ENCODE measurements around the gene KCNMA1.

KCNMA1 gene

DNA sequence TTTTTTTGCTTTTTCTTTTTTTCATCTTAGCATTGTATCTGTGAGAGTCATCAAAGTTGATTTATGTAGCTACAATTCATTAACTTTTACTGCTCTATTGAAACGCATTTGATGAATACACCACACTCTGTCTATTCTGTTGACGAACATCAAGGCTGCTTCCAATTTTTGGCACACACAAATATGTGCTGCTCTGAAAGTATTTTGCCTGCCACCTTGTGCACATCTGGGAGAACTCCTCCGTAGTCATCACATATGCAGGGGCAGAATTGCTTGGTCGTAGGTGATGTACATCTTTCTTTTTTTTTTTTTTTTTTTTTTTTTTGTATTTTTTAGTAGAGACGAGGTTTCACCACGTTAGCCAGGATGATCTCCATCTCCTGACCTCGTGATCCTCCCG, 796.8 kb downstream of the KCNMA1 start:
- DNase-seq = no peak

DNA sequence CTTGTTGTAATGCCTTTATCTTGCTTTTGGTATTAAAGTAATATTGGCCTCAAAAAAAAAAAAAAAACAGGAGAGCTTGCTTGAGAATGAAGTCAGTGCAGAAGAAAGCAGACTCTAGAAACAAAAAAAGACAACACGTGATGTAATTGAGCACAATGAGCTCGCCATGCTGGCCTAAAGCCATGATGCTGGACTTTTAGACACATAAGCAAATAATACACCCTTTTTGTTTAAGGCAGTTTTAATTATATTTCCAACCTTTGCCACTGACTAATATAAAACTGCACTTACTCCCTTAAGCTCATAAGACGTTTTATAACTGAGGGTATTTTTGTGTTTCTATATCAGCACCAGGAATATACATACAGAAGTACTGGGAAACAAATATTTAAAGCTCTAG, 798.3 kb downstream of the KCNMA1 start:
- DNase-seq = no peak

DNA sequence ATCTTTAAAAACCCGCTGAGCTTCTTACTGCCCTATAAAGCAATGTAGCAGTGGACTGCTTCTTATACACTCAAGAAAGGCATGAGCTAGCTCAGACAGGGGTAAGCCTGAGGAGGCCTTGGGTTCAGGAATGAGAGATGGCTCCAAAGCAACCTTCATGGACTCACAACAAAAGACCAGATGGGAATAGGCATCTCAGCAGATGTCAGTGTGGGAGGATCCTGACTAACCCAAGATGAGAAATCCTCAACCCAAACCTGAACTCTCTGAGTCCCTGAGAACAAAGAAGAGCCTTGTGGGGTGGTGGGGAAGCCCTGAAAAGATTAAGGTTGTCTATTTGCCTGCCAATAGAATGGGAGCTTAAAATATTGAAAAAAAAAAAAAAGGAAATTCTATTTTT, 807.4 kb downstream of the KCNMA1 start:
- no peak for DNase-seq

DNA sequence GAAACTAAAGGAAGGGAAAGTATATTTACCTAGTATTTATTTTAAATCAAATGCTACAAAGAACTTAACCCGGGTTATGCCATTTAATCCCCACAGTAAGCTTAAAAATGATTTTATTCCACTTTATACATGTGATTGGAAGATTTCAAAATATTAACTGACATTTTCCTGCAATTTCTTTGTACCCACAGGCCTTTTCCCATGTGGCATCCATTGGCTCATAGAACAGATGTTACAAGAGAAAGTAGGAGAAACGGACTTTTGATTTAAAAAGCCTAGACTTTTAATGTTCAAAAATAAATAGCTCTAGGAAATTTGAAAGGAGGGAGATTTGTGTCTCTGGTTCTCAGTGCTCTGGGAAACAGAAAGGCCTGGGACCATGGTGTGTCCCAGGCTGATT, 807.9 kb downstream of the KCNMA1 start:
- DNase-seq = no peak
